HG03045 (cell line): ENCODE results near the gene MUC5B.
"Not testable (repeated sequence)": the region's sequence is repeated elsewhere in the genome, so short reads cannot be mapped to it uniquely, and the experiment has no call there.

Experiments
- ATAC-seq: cut with Tn5 transposase; IDR thresholded peaks from one replicate; pipeline ENCODE4 v1.9.1; 2021; ENCODE audit warnings: mild to moderate bottlenecking, moderate library complexity; ENCODE audit not compliant: unreplicated experiment

Gene MUC5B

DNA sequence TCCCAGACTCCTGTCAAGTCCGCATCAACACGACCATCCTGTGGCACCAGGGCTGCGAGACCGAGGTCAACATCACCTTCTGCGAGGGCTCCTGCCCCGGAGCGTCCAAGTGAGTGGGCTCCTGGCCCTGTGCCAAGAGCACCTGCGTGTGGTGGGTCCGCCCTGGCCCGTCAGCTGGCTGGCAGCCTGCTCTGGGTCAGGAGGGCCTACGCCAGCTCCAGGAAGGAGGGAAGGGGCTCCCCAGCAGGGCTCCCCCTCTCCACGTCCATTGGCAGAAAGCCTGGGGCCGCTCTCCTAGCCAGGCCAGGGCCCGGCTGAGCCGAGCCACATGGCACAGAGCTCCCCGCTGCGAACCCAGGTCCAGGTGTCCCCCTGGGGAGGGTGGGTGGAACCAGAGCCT lies 37.8 kb downstream of the MUC5B start:
- no peak for ATAC-seq

DNA sequence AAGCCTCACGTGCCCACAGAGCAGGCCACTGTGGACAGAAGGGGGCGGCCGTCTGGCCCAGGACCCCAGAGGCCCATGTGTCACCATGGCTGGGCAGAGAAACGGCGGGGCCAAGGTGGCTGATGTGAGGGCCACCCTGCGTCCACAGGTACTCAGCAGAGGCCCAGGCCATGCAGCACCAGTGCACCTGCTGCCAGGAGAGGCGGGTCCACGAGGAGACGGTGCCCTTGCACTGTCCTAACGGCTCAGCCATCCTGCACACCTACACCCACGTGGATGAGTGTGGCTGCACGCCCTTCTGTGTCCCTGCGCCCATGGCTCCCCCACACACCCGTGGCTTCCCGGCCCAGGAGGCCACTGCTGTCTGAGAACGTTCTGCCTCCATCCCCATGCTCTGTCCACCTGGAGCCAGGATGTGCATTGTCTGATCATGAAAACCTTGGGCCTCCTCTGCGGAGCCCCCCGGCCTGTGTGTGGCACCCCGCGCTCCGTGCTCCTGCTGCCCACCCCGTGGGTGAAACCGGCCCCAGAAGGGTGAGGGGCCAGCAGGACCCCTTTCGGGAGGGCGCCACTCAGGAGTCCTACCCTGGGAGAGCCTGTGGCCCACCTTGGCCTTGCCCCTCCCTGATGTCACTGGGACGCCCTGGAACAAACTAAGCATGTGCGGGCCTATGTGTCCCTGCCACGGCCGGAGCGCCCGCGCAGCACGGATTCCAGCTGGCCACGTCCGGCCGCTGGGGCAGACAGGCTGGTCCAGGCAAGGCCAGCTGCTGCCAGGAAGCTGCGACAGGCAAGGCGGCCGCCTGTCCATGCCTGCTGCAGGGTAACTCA lies 38.6 kb downstream of the MUC5B start:
- ATAC-seq, result no peak

DNA sequence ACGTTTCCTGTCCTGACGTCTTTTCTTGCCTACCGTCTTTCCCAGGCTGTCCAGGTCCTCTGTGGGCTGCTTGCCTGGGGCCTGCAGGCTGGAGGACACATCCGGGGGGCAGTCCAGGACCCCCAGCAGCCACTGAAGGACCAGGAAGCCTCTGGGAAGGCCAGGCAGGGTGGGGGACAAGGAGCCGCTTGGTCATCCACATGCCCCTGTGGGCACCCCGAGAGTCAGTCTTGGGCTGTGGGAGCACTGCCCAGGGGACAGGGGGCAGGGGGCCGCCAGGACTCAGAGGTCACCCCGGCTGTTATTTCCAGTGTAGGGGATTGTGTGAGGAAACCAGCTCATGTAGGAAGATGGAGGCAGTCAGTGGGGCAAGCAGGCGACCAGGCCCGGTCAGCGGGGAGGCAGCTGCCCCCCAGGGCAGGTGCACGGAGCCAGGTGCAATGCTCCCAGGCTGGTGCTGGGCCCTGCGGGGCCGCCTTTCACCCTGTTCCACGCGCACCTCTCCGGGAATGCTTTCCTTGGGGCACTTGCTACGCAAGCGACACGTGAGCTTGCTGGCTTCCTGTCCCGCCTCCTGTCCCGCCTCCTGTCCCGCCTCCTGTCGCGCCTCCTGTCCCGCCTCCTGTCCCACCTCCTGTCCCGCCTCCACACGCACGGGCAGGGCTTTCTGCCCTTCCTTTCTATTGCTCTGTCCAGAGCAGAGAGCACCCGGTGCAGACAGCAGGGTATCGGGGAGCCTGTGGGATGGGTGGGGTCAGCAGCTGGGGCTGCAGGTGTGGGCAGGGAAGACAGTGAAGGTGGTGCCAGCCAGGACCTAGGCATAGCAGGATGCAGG lies 39.5 kb downstream of the MUC5B start:
- ATAC-seq, result no peak

DNA sequence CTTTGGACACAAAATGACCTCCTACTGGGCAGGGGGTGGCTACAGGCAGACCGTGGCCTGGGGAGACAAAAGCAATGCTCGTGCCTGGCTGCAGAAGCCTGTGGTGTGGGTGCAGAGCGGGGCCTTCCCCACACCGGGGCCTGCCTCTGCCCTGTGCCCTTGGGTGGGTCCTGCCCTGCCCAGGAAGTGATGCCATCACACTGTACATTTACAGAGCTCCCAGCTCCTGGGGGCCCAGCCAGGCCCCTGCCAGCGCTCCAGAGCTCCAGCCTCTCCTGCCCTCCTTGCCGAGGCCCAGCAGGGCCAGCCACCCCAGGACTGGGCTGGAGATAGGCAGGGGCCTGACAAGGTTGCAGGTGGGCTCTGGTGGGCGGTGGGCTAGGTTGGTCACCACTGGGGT lies 40.1 kb downstream of the MUC5B start:
- ATAC-seq, result no peak

DNA sequence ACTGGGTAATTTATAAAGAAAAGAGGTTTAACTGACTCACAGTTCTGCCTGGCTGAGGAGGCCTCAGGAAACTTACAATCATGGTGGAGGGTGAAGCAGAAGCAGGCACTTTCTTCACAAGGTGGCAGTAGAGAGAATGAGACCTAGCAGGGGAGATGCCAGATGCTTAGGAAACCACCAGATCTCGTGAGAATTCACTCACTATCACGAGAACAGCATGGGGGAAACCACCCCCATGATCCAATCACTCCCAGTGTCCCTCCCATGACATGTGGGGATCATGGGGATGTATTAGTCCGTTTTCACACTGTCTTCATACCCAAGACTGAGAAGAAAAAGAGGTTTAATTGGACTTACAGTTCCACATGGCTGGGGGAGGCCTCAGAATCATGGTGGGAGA lies 41.6 kb downstream of the MUC5B start:
- not testable (repeated sequence) for ATAC-seq

DNA sequence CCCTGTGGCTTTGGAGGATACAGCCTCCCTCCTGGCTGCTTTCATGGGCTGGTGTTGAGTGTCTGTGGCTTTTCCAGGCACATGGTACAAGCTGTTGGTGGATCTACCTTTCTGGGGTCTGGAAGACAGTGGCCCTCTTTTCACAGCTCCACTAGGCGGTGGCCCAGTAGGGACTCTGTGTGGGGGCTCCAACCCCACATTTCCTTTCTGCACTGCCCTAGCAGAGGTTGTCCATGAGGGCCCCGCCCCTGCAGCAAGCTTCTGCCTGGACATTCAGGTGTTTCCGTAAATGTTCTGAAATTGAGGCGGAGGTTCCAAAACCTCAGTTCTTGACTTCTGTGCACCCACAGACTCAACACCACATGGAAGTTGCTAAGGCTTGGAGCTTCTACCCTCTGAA lies 42.6 kb downstream of the MUC5B start:
- not testable (repeated sequence) for ATAC-seq

DNA sequence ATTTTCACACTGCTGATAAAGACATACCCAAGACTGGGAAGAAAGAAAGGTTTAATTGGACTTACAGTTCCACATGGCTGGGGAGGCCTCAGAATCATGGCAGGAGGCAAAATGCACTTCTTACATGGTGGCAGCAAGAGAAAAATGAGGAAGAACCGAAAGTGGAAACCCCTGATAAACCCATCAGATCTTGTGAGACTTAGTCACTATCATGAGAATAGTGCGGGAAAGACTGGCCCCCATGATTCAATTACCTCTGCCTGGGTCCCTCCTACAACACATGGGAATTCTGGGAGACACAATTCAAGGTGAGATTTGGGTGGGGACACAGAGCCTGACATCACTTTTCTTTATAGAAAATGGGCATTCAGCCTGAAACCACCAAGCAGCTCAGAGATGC lies 44.1 kb downstream of the MUC5B start:
- ATAC-seq, result not testable (repeated sequence)

DNA sequence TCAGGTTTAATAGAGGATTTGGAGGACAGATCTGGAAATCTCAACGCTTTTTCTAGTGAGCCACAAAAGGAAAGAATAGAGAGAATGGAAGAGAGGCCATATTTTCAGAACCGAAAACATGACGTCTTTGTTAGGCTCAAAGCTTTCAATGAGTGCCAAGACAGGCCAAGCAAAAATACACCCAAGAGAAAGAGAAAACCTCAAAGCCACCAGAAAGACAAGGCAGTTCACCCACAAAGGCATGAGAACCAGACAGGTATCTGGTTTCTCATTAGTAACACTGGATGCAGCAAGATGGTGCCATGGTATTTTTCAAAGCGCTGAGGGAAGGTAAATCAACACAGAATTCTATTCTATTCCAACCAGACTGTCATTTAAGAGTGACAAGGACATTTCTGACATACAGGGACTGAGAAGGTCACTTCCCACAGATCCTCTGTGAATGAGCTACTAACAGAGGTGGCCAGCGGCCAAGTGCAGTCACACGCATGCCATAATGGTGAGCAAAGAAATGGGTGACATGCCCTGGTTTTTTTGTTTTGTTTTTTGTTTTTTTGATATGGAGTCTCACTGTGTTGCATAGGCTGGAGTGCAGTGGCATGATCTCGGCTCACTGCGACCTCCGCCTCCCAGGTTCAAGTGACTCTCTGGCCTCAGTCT lies 44.7 kb downstream of the MUC5B start:
- no peak for ATAC-seq

DNA sequence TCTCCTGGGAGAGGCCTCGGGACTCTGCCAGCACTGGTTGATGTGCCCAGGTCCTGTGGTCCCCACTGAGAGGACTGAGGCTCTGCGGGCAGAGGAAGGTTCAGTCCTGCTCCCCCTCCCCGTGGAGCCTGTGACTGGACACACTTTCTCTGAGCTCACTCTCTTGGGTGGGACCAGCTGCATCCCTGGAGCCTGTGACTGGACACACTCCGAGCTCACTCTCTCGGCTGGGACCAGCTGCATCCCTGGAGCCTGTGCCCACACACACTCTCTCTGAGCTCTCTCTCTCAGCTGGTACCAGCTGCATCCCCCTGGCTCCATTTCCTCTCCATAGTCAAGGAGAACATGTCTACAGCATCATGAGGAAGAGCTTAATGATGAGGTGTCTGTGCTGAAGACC lies 47.1 kb downstream of the MUC5B start:
- ATAC-seq, result no peak

DNA sequence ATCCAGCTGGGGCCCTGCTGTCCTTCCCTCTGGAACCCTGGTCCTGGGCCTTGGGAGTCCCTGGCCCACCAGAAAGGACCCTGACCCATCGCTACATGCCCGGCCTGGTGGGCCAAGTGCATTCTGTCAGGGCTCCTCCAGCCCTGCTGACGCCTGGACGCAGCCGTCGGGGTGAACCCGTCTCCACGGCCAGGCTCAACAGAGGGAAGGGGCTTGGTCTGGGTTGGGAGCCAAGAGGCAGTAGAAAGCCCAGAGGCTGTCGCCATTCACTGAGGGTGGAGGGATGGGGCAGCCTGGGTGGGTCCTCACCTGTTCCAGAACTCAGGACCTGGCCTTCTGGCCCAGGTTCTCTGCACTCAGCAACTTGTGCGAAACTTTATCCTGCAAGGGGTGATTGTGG lies 47.6 kb downstream of the MUC5B start:
- ATAC-seq, result no peak

DNA sequence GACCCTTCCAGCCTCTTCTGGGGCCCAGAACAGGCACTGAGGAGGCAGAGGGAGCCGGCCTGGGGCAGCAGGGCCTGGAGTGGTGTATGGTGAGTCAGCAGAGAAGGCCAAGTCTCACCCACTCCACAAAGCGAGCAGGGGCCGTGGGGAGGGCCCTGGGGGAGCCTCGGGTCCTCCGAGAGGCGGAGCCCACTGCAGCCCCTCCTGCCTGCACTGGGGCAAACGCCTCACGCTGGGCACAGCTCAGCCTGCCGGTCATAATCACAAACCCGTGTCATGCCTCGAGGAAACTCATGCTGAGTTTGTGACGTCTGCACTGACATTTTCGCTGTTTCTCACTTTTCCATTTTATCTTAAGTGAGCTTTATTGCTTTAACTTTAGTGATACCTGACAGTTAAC lies 48.1 kb downstream of the MUC5B start:
- no peak for ATAC-seq

DNA sequence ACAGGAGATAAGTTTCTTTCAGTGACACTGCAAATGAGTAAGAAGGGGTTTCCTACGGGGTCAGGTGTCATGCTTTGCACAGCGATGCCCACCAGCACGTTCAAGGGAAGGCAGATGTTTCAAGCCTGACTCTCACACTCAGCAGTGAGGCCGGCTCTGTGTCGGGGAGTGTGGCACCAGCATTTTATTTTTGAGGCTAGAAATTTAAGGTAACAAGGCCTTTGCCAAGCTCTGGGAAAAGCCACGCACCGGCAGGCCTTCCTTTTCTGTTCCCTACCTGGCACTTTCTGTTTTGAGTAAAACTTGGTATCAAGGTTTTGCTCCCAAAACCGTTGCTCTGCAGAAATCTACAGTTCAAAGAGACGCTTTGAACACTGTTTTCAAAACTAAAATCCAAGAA lies 48.5 kb downstream of the MUC5B start:
- ATAC-seq, result no peak

DNA sequence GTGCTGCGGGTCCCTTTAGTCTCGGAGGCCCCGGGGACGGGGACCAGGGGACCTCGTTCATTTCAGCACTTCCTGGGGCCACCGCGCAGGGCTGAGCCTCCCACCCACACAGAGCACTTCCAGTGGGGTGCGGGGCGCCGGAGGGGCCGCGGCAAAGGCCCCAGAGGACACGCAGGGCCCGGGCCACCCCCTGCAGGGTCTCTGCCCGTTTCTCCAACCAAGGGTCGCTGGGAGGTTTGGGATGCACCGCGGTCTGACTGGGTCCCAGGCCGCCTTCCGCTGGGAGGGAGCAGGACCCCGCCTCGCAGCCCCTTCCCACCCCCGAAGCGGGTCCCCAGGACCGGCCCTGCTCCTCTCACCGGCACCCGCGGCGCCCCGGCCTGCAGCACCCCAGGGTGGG lies 49.1 kb downstream of the MUC5B start:
- ATAC-seq, result no peak

DNA sequence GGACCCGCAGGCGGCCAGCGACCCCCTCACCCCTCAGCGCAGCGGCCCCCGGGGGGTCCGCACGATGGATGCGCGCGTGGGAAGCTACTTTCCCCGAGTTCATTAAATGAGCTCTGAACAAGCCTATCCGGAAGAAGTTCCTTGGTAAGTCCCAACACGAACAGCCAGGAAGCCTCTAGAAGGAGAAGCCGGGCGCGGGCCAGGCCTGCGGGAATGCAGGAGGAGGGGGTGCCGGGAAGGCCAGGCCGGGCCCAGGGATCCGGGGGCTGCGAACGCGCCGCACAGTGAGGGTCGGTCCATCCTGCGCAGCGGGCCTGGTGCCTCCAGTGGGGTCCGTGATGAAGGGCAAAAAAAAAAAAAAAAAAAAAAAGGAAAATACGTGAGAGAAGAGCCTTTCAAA lies 49.7 kb downstream of the MUC5B start:
- no peak for ATAC-seq

DNA sequence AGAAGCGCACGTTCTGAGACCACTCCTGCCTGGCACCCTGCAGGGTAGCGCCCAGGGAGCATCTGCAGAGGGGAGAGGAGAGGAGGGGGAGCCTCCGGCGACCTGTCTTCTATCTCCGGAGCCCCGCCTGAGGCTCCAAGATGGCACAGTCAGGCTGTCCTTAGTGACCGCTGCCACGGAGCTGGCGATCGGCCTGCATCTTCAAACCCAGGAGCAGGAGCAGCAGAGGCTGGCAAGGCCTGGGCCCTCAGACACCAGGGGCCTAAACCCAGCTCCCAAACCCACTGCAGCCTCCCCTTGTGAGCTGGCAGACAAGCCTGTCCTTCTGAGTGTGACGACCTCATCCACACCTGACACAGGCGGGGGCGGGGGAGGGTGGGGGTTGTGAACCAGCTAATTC lies 51.6 kb downstream of the MUC5B start:
- no peak for ATAC-seq

DNA sequence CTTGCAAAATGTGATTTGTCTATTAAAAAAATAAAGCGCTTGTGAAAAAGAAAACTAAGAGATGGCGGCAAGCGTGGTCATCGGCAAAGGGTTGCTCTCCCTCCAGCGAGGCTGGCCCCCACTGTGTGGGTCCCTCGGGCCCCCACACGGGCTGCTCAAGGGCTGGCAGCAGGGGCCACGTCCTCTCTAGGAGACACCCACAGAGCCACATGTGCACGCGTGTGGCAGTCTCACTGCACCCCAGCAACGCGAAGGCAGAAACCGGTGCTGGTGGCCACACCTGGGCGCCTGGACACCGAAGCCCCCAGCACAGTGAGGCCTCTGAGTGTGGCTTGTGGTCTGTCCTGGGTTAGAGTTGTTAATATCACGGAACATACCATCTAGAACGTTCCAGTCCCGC lies 52.2 kb downstream of the MUC5B start:
- no peak for ATAC-seq

DNA sequence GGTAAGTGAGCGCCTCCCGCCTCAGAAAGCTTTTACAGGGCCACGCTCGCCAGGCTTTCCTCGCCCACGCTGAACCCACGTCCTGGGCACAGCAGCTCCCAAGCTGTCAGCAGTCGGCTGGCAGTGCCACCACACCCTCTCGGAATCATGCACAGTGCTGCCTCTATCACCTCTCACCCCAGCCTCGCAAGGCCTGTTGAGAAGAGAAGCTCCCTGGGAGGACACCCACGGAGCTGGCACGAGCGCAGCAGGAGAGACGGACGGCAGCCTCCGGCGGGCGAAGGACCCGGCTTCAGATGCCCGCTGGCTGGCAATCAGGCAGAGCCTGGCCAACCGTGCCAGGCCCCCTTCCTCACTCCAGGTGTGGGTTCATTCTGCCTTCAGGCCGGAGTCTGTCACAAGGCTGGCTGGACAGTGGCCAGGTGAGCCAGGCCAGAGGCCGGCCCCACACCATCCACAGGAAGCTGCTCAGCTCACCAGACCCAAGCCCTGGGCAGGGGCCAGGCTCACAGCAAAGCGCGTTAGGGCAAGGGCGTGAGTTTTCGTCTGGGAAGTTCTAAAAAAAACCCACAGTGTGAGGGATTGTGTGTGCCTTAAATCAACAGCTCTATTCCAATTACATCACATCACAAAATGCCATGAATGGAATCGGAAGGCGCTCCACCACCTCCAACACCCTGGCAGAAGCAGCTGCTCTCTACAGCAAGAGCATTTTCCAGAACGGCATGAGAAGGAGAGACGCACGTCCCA lies 53.4 kb downstream of the MUC5B start:
- no peak for ATAC-seq

DNA sequence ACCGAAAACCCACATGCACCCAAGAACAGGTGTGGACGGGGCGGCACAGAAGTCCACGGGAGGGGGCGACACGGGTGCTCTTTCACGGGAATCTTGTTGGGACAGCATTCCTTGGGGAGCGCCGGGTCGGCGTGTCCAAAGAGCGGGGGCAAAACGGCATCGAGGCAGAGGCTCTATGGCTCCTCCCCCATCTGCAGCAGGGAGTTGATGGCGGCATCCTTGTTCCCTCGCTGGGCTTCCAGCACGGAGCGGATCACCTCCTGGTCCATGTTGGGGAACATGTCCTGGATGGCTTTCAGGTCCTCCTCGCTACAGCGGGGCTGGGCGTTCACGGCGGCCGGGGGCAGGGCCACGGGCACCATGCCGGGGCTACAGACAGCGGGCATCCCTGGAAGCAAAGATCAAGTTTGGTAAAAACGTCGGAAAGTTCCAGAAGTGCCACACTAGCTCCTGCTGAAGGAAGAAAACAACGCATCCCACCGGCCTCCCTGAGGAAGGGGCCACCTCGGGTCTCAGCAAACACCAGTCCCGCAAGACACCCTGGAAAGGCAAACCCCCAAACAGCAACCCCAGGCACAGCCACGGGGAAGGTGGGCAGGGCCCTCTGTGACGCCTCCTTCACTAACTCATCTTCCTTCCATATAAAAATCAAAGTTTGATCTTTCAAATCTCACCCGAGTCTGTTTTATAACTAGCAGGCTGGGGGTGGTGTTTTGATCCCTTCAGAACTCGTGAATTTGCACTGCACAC lies 54.2 kb downstream of the MUC5B start:
- ATAC-seq, result no peak

DNA sequence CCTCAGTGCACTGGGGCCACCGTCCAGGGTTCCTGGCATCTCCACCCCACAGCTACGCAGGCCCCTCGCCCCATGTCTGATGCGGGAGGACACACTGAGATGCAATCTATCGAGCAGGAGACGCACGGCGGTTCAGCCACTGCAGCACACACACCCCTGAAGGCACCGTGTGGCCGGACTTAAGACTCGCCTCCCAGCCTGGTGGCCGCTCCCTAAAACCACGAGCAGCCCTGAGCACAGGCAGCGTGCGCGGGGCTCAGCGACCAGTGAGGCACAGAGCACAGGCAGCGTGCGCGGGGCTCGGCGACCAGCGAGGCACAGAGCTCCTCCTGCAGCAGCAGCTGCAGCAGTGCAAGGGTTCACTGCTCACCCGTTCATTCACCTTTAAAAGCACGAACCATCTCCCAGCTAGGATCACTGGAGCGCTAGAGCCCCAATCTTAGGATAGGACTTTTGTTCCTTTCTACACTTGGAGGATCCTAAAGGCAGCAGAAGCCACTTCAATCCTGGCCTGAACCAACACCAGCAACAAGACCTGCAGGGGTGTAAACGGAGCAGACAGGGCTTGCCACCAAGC lies 55.2 kb downstream of the MUC5B start:
- no peak for ATAC-seq
